Mucosa of gallbladder (tissue), 1 donor: ENCODE data around the gene TBCCD1. TPM values are rescaled to one million over a fixed set of nuclear protein-coding genes. Genes with fewer than 3 reads are reported as not detected.
"Not testable (repeated sequence)": the region's sequence is repeated elsewhere in the genome, so short reads cannot be mapped to it uniquely, and the experiment has no call there.

ENCODE experiments used
- DNase-seq: peaks from one replicate; pipeline ENCODE4 v3.0.0-alpha.2; 2020; ENCODE audit warnings: low spot score
- total RNA-seq: library from RNA; stranded (reverse); gene quantifications from one replicate; pipeline ENCODE4 v1.2.1, GENCODE V29; 2021
- donor health status: DM: no; HTN: no; CAD: no.

The TBCCD1 gene
- total RNA-seq, 1 donor from 2014 or later, result 11.0 TPM

- no peak for DNase-seq
Observed at GRCh38 chr3:186549497-186549896, 17.6 kb downstream of the TBCCD1 start.

- DNase-seq, result no peak
Observed at GRCh38 chr3:186544281-186544680, 22.9 kb downstream of the TBCCD1 start, which contains the start of gene CRYGS. CRYGS (minus strand) TSS chr3:186544380; CDS start chr3:186544326, 54 bp downstream.

- DNase-seq, result no peak
Observed at GRCh38 chr3:186540835-186541226, 26.3 kb downstream of the TBCCD1 start.

GRCh38 chr3:186540221-186540834, 26.8 kb downstream of the TBCCD1 start:
- DNase-seq, result peak; percentile 86

- DNase-seq, result no peak
Observed at GRCh38 chr3:186538779-186539178, 28.4 kb downstream of the TBCCD1 start.

GRCh38 chr3:186536883-186537844, 30.0 kb downstream of the TBCCD1 start:
- DNase-seq, result no peak

- no peak for DNase-seq
Observed at GRCh38 chr3:186534113-186534669, 32.9 kb downstream of the TBCCD1 start.

- DNase-seq, result no peak
Observed at GRCh38 chr3:186532598-186533072, 34.5 kb downstream of the TBCCD1 start.

GRCh38 chr3:186531694-186532093, 35.4 kb downstream of the TBCCD1 start:
- DNase-seq, result not testable (repeated sequence)

- DNase-seq, result no peak
Observed at GRCh38 chr3:186530415-186530814, 36.7 kb downstream of the TBCCD1 start.

GRCh38 chr3:186529201-186529999, 37.7 kb downstream of the TBCCD1 start:
- no peak for DNase-seq

- DNase-seq, result no peak
Observed at GRCh38 chr3:186526256-186526606, 40.9 kb downstream of the TBCCD1 start.

- DNase-seq, result no peak
Observed at GRCh38 chr3:186525369-186526255, 41.5 kb downstream of the TBCCD1 start.

- no peak for DNase-seq
Observed at GRCh38 chr3:186524616-186525015, 42.5 kb downstream of the TBCCD1 start.

GRCh38 chr3:186523434-186523833, 43.7 kb downstream of the TBCCD1 start:
- DNase-seq, result no peak

- no peak for DNase-seq
Observed at GRCh38 chr3:186523022-186523421, 44.1 kb downstream of the TBCCD1 start.

- DNase-seq, result no peak
Observed at GRCh38 chr3:186520957-186521842, 45.9 kb downstream of the TBCCD1 start.

GRCh38 chr3:186520431-186520830, 46.7 kb downstream of the TBCCD1 start:
- DNase-seq, result no peak

- no peak for DNase-seq
Observed at GRCh38 chr3:186519021-186519658, 48.0 kb downstream of the TBCCD1 start.
